HCEC 1CT (cell line): ENCODE data around the gene SORCS2.
"Not testable (repeated sequence)": the region's sequence is repeated elsewhere in the genome, so short reads cannot be mapped to it uniquely, and the experiment has no call there.

Experiments used
- DNase-seq: peaks from one replicate; pipeline ENCODE4 v3.0.0-alpha.2; 2017

SORCS2 gene

GRCh38 chr4:7573576-7574091, 381.3 kb downstream of the SORCS2 start:
- no peak for DNase-seq

DNA sequence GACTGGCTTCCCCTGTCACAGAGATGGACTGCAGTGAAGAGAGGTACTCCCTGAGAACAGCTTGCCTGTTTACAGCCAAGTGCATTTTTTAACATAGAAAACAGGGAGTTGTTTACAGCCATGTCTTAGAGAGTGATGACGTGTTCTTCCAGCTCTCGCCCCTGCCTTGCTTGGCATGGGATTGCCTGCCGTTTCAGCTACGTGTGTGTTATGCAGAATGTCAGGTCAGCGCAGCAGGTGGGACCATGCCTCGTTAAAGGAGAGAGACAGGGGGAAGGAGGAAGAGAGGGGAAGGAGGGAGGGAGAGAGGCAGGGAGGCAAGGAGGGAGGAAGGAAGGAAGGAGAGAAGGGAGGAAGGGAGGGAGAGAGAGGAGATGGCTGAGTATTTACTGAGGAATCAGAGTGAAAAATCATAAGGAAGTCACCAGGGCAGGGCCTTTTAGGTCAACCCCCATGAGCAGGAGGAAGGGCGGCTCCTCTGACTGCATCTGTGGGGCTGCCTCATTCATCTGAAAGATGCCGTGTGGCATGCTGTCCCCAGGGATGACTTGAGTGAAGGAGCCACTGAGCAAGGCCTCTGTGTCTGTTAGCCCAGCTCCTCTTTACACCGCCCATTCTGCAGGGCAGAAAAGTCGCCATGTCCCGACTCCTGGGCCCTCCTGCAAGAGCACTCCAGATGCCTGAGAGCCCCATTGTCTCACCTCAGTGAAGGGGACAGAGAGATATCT, 382.1 kb downstream of the SORCS2 start:
- DNase-seq: no peak

DNA sequence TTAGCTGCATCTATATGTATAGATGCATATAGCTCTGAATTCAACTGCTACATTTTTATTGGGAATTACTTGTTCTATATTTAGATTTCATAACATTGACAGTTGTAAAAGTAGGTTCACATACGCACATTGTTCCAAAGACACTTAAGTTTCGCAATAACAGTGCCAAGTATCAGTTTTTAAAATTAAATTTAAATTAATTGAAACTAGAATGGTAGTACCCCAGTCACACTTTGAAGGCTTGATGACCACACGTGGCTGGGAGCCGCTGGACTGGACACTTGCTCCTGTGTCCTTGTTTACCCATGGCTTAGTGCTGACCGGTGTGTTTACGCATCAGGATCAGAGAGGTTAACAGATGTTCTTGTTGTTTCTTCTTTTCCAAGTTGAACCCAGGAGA, 383.1 kb downstream of the SORCS2 start:
- no peak for DNase-seq

- DNase-seq: not testable (repeated sequence)
These were observed 385.2 kb downstream of the SORCS2 start for GRCh38 chr4:7577361-7578039.

DNA sequence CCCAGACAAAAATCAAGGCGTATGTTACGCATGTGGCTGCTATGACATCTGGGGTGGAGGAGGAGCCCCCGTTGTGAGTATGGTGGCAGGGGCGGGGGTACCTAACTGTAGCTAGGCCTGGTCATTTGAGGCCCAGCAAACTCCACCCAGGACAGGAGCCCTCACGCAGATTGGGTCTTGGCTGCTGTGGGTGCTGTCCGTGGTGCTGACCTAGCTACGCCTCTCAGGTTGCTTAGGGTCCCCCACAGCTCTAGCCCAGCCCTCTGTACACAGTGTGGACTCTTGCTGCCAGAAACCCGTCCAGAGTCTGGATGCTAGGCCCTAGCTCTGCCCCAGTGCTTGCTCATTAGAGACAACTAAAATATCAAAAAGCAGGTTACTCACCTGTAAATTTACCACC, 389.1 kb downstream of the SORCS2 start:
- DNase-seq: no peak

DNA sequence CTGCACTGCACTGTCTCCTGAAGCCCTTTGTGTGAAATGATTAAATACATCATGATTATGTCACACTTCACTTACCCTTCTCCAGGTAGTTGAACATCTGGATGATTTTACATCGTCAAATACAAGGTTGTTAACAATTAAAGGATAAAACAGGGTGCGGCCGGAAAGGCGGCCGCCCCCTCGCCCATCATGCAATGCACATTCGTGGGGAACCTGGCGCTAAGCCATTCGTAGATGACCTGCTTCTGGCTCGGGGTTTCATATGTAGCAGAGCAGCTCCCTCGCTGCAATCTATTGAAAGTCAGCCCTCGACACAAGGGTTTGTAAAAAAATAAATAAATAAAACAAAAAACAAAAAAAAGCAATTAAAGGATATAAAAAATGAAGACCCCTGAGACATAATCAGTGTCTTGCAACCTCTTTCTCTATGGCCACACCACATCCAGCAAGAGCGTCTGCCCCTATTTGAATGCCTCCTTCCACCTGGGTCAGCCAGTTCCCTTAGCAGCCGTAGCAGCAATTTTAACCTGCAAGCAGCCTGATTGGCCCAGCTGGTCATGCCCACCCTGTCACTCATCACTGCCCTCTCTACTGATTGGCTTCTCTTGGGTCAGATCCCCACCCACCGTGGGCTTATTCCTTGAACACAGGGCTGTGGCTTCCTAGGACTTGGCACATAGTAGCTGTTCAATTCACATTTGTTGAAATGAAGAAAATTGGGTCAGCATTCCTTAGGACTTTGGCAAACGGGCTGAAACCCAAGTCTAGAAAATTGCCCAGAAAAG, 390.2 kb downstream of the SORCS2 start:
- no peak for DNase-seq

- no peak for DNase-seq
These were observed 391.8 kb downstream of the SORCS2 start for GRCh38 chr4:7584098-7584497.

GRCh38 chr4:7584606-7585159, 392.3 kb downstream of the SORCS2 start:
- no peak for DNase-seq

DNA sequence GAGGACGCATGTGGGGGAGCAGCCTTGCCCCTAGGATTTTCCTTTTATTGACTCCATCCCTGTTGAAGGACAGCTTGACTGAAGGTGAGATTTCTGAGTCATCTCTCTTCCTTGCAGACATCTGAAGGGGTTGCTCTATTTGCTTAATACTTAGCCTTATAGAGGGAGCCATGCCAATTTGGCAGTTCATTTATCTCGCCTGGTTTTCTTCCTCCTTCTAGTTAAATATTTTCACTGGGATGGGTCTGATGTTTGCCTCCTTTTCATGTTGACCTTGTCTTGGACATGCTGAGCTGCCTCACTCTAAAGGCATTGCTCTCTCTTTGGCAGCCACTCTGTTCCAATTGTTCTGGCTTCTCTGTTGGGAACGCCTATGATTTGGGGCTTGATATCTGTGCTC, 393.4 kb downstream of the SORCS2 start:
- no peak for DNase-seq

GRCh38 chr4:7587433-7588405, 395.4 kb downstream of the SORCS2 start:
- DNase-seq: no peak

- no peak for DNase-seq
These were observed 397.9 kb downstream of the SORCS2 start for GRCh38 chr4:7590189-7590588.

GRCh38 chr4:7590899-7591298, 398.6 kb downstream of the SORCS2 start:
- DNase-seq: no peak

DNA sequence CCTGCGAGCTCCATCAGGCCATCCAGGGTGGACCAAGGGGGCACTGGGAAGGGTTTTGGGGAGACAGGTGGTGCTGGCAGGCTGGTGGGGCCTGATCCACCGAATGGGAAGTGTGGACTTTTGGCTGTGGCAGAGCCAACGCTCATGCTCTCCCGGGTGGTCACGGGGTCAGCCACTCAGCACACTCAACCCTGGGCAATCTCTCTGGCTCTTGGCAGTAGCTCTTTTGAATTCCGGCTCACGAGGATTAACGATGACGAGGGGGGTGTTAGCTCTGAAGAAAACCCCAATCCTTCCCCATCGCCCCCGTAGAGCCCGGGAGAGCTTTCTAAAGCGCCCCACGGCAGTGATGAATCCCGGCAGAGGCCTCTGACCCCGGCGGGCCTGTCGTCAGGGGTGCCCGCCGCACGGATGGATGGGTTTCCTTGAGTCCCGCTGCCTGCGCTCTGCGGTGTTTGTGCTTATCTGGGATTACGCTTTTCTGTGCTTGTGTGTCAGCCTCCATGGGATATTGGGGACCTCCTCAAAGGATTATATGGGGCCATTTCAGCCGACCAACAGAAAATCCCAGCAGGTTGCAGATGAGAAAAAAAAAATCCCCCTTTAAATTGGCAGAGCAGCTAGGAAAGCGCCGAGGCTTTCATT, 399.2 kb downstream of the SORCS2 start:
- no peak for DNase-seq

- DNase-seq: no peak
These were observed 401.5 kb downstream of the SORCS2 start for GRCh38 chr4:7593646-7594412.

- DNase-seq: no peak
These were observed 403.7 kb downstream of the SORCS2 start for GRCh38 chr4:7595934-7596461.

DNA sequence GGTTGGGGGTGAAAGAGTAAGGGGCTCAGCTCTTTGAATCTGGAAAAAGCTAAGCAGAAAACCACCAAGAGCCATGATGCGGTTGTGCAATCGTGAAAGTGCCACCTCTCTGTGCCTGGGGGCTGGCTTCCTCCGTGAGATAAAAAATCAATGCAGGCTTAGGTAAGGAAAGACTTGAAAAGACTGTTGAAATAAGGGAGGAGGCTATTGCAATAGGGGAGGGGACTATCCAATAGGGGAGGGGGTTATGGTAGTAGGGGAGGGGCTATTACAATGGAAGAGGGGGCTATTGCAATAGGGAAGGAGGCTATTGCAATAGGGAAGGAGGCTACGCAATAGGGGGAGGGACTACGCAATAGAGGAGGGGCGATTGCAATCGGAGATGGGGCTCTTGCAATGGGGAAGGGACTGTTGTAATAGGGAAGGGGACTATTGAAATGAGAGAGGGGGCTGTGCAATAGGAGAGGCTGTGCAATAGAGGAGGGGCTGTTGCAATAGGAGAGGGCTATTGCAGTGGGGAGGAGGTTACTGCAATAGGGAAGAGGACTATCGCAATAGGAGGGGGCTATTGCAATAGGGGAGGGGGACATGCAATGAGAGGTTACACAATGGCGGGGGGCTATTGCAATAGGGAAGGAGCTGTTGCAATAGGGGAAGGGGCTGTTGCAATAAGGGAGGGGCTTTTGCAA, 404.7 kb downstream of the SORCS2 start:
- no peak for DNase-seq

DNA sequence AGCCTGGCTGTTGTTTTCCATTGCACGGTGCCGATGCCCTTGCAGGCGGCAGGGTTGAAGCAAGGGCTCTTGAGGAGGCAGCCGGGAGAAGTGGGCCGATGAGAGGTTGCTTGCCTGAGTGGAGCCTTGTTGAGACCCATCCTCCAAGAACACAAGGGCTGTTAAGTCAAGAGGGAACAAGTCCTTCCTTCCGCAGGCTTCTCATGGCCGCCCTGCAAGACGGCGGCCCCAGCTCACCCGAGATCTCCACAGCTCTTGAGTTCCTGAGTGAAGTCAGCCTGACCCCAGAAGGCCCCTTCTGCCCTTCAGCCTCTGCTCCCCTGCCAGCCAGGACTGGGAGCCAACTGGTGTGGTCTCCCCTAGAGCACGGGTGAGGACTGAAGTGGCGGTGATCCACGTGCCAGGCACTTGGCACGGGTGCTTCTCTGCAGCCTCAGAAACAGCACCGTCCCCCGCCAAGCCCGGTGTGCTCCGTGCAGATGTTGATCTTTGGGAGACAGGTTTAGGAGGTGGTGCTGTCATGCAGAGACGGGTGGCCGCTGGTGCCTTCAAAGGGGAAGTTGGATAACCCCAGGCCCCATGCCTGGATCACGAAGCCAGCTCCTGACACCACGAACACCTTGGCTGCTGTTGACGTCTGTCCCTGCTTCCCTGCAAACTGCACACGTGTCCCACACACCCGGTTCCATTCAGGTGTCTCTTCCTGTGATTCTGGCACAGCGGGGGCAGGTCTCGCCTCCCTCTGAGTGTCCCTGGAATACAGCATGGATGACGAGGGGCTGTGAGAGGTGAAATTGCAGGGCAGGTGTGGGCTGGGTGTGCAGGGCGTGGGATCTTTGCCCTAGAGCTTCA, 406.8 kb downstream of the SORCS2 start:
- DNase-seq: no peak

- no peak for DNase-seq
These were observed 407.9 kb downstream of the SORCS2 start for GRCh38 chr4:7600247-7600646.

GRCh38 chr4:7602166-7602565, 409.8 kb downstream of the SORCS2 start:
- not testable (repeated sequence) for DNase-seq
